ENCODE measurements around the gene C8A.

The C8A gene

DNA sequence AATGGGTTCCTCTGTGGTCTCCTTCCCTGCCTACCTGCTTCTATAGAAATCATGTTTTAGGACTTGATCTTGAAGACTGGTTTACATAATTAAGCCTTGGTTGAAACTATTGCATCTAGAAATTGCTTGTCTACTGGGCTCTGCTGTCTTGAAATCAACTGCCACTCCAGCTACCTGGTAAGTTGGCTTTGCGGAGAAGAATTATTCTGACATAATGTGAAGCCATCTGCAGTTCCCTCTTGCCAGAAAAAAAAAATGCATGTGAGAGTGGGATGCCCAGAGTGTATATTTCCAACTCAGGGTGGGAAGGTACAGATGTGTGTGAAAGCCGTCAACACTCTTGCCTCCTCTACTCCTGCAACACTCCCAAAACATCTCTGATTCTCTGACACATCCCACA is 84.0 kb downstream of the C8A start:
- H3K9me3 Mint-ChIP-seq = no peaks in the 10 kb centered on the region
- H3K27ac Mint-ChIP-seq = no peak overlapping the region
- H3K4me1 Mint-ChIP-seq = no peaks in the 10 kb centered on the region
- no peaks in the 10 kb centered on the region for H3K36me3 Mint-ChIP-seq (ENCODE audit: low read depth)
- DNase-seq (no peak), ATAC-seq (no peak)
- no peaks in the 10 kb centered on the region for H3K27me3 Mint-ChIP-seq
- no peak overlapping the region for H3K4me3 Mint-ChIP-seq

DNA sequence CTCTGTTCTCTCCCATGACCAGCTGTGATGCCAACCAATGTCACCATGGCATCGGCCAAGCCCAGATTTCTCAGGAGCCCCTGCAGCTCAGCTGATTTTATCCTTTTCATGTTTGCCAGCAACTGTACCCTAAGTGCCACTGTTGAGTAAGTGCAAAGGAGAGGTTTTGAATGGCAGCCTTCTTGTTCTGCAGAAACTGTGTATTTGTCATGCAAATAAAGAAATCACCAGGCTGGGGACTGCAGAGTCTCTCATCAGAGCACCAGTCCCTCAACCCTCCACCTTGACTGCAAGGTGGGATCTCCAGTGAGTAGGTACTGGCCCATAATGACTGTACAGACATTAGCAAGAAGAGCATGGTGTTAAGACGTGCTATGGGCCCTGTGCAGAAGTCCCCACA is 84.6 kb downstream of the C8A start:
- H3K27ac Mint-ChIP-seq = no peak overlapping the region

DNA sequence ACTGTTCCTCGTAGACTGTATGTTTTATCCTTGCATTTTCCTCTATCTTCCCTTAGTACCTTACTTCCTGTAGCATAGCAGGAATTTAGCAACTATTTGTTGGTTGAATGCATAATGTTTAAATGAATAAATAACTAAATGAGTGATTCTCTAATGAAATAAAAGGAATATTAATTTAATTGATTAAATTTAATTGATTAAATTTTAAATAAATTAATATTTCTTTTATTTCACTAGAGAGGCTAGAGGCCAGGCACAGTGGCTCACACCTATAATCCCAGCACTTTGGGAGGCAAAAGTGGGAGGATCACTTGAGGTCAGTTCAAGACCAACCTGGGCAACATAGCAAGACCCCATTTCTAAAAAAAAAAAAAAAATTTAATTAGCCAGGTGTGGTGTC is 85.4 kb downstream of the C8A start:
- no peak for ATAC-seq
- H3K9me3 Mint-ChIP-seq = no peaks in the 10 kb centered on the region
- H3K4me1 Mint-ChIP-seq = no peaks in the 10 kb centered on the region
- no peak for DNase-seq
- H3K36me3 Mint-ChIP-seq (ENCODE audit: low read depth) = no peaks in the 10 kb centered on the region
- no peaks in the 10 kb centered on the region for H3K27me3 Mint-ChIP-seq
- H3K4me3 Mint-ChIP-seq = no peak overlapping the region
- no peak overlapping the region for H3K27ac Mint-ChIP-seq

More for the DNA sequence above, 84.6 kb downstream of the C8A start:
- no peaks in the 10 kb centered on the region for H3K27me3 Mint-ChIP-seq
- DNase-seq (no peak), ATAC-seq (no peak)
- H3K36me3 Mint-ChIP-seq (ENCODE audit: low read depth) = no peaks in the 10 kb centered on the region
- no peaks in the 10 kb centered on the region for H3K4me1 Mint-ChIP-seq
- no peaks in the 10 kb centered on the region for H3K9me3 Mint-ChIP-seq
- no peak overlapping the region for H3K4me3 Mint-ChIP-seq

DNA sequence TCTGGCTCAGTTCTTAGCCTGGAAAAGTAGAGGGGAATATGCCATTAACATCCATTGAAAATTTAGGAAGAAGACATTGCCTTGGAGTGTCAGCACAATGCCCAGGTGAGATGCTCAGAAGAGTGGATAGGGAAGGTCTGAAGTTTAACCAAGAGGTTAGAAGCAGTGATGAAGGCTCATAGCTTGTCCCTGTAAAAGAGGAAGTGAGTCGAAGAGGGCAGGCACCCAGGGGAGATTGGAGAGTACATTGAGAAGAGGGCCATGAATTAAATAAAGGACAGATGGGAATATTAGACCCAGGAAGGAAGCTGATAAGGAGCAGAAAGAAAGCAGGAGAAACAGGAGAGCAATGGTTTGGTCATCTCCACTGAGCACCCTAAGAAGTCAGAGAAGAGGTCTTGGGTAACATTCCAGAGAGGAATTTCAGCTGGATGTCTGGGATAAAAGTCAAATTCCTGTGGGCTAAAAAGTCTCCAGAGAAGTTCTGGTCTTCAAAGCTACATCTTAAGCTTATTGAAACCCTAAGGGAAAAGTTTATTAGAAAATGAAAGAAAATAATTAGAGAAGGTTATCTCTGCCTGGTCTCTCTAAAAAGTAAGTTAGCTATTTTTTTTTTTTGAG is 93.9 kb downstream of the C8A start:
- Mint-ChIP-seq H3K9me3 (no peaks in the 10 kb centered on the region), H3K4me1 (no peaks in the 10 kb centered on the region), H3K4me3 (no peak overlapping the region), H3K27me3 (no peaks in the 10 kb centered on the region), H3K27ac (no peak overlapping the region), H3K36me3 (ENCODE audit: low read depth) (no peaks in the 10 kb centered on the region)
- ATAC-seq (no peak), DNase-seq (no peak)

DNA sequence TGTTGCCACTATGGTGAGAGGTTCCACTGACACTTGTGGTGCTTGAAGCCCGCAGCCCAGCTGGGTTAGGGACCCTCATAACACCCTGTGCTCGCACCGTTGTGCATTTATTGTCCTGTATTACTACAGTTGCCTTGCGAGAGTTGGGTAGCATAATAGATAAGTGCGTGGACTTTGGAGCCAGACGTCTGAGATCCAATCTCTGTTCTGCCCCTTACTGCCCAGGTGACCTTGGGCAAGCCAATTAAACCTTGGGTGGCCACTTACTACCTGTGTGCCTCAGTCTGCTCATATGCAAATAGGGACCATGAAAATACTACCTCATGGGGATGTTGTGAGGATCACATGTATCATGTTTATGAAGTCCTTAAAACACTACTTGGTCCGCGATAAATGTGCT is 97.9 kb downstream of the C8A start:
- Mint-ChIP-seq H3K4me1 (no peaks in the 10 kb centered on the region), H3K27me3 (no peaks in the 10 kb centered on the region), H3K4me3 (no peak overlapping the region), H3K27ac (no peak overlapping the region), H3K36me3 (ENCODE audit: low read depth) (no peaks in the 10 kb centered on the region), H3K9me3 (no peaks in the 10 kb centered on the region)
- ATAC-seq (no peak), DNase-seq (no peak)

DNA sequence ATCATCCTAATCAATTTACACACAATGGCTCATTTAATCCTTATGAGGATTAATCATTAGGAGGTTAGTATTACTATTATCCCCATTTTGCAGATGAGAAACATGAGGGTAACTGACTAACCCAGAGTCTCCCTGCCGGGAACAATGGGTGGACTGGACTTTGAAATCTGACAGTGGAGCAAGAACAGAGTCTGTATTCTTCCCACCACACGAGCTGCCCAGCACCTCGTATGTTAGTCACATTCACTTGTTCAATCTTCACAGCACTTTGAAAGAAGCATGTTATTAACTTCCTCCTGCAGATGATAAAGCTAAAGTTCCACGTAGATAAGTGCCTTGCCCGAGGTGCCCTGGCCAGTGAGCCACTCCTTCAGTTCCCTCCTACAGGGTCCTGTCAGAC is 98.8 kb downstream of the C8A start:
- H3K27me3 Mint-ChIP-seq = no peaks in the 10 kb centered on the region
- H3K36me3 Mint-ChIP-seq (ENCODE audit: low read depth) = no peaks in the 10 kb centered on the region
- H3K4me1 Mint-ChIP-seq = no peaks in the 10 kb centered on the region
- DNase-seq (no peak), ATAC-seq (no peak)
- H3K9me3 Mint-ChIP-seq = no peaks in the 10 kb centered on the region
- no peak overlapping the region for H3K4me3 Mint-ChIP-seq
- no peak overlapping the region for H3K27ac Mint-ChIP-seq

DNA sequence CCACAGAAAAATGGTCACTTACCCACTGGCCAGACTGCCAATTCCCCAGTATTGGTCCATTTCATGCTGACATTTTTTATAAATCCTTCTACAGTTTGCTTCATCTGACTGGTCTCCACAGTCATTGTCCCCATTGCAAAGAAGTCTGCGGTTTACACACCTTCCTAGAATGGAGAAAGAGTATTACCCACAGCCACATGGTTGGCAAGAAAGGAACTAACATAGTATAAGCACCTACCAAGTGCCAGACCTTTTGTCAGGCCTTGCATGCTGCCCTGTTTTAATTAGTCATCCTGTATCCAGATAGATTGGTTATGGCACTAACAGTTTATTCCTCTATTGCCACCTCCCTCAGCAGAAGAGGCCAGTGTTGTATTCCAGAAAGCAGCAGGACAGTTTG is 100.1 kb downstream of the C8A start:
- ATAC-seq (no peak), DNase-seq (no peak)
- Mint-ChIP-seq H3K36me3 (ENCODE audit: low read depth) (no peaks in the 10 kb centered on the region), H3K27me3 (no peaks in the 10 kb centered on the region), H3K9me3 (no peaks in the 10 kb centered on the region), H3K27ac (no peak overlapping the region), H3K4me3 (no peak overlapping the region), H3K4me1 (no peaks in the 10 kb centered on the region)

DNA sequence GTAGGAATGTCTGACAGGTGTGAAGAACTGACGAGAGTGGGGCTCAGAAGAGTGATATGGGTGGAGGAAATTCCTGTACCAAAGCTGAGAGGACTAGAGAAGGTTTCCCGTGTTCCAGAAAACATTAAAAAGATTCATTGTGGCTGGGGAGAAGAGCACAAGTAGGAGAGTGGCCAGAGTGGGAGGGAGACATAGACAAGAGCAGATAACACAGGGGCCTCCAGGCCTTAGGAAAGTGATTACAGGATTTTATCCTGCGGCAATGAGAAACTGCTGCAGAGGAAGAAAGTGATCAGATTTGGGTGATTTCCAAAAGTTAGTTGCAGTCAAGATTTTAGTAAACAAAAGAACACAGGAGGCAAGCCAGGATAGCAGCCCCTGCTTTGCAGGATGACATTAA is 103.3 kb downstream of the C8A start:
- no peak for ATAC-seq
- Mint-ChIP-seq H3K4me3 (no peak overlapping the region), H3K9me3 (no peaks in the 10 kb centered on the region), H3K27ac (no peak overlapping the region), H3K27me3 (no peaks in the 10 kb centered on the region), H3K36me3 (ENCODE audit: low read depth) (no peaks in the 10 kb centered on the region), H3K4me1 (no peaks in the 10 kb centered on the region)
- DNase-seq = no peak

DNA sequence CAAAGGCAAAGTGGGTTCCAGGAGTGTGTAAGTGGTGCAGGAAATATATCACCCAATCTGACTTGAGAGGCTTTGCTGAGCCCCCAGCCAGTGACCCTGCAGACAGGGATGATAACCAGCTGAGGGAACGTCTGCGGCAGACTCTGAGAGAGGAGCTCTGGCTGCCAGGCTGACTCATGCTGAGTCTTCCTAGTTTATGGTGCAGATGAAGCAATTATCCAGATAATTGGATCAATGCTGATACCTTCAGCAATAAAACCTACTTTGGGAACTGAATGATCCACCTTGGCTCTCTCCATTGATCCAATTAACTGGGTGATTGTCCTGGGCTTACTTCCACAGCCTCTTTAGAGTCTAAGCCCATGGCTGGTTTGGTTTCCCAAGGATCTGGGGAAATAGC is 103.9 kb downstream of the C8A start:
- no peak overlapping the region for H3K4me3 Mint-ChIP-seq
- no peak for ATAC-seq
- H3K36me3 Mint-ChIP-seq (ENCODE audit: low read depth) = no peaks in the 10 kb centered on the region
- H3K9me3 Mint-ChIP-seq = no peaks in the 10 kb centered on the region
- H3K27me3 Mint-ChIP-seq = no peaks in the 10 kb centered on the region
- H3K4me1 Mint-ChIP-seq = no peaks in the 10 kb centered on the region
- no peak for DNase-seq
- H3K27ac Mint-ChIP-seq = no peak overlapping the region

DNA sequence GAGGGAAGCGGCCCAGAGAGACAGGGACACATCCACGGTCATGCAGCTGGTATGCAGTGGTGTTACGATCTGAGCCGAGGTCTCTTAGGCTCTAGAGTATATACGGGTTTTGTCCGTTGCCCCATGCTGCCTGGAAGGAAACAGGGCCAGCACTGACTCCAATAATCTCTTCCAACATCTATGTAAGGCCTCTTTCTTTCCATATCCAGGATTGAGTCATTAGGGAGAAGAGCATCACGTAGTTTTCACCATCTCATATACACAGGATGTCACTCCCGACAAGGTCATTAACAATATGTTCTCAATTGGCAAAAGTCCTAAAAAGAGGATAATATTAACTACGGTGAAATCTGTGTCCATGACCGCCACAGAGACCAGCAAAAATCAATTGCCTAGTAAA is 106.8 kb downstream of the C8A start:
- no peaks in the 10 kb centered on the region for H3K4me1 Mint-ChIP-seq
- ATAC-seq = no peak
- no peak overlapping the region for H3K27ac Mint-ChIP-seq
- no peaks in the 10 kb centered on the region for H3K36me3 Mint-ChIP-seq (ENCODE audit: low read depth)
- H3K4me3 Mint-ChIP-seq = no peak overlapping the region
- no peak for DNase-seq
- no peaks in the 10 kb centered on the region for H3K27me3 Mint-ChIP-seq
- no peaks in the 10 kb centered on the region for H3K9me3 Mint-ChIP-seq

DNA sequence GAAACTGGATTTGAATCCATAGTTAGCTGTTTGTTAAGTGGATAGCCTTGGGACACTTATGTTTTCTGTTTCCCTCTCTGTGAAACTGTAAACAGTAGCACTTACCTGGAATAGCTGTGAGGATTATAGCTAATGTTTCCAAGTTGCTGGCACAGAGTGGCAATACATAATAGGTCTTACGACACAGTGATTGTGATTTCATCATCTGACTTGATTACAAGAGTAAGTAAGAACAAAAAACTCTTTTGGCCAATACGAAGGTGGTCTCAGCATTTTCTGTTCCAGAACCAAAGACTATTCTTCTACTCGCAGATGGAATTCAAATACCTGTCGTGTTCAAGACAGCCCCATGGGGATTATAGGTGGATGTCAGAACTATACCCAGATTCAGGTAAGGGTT is 109.1 kb downstream of the C8A start:
- DNase-seq (no peak), ATAC-seq (no peak)
- no peaks in the 10 kb centered on the region for H3K4me1 Mint-ChIP-seq
- H3K9me3 Mint-ChIP-seq = peaks cover 7% of the 10 kb centered on the region
- no peak overlapping the region for H3K27ac Mint-ChIP-seq
- no peaks in the 10 kb centered on the region for H3K36me3 Mint-ChIP-seq (ENCODE audit: low read depth)
- no peak overlapping the region for H3K4me3 Mint-ChIP-seq
- H3K27me3 Mint-ChIP-seq = peaks cover 2% of the 10 kb centered on the region

DNA sequence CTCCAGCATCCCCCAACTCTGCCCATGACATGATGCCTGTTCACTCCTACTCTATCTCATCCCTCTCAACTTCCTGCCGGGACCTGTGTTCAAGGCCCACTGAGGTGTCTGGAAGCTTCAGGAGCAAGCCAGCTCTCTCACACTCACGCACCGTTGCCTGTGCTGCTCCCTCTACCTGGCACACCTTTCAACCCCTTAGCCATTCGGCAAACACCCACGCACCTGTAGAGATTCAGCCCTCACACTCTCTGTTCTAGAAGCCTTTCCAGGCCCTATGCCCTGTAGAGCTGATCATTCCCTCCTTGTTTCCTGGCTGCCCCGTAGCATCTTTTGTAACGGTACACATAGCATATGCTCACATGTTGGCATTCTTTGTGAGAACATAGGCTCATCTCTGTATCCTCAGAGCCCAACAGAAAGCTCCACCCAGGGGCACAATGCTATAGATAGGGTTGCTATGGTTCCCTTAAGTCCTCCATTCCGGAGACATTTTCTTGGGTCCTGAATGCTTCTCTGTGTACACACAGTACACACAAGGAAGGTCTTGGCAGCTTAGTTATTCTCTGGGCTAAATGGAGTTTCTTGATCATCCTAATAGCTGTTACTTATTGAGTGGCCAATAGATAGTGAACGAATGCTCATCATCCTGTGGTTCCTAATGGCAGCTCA is 109.9 kb downstream of the C8A start:
- Mint-ChIP-seq H3K36me3 (ENCODE audit: low read depth) (no peaks in the 10 kb centered on the region), H3K27ac (no peak overlapping the region), H3K9me3 (peaks cover 9% of the 10 kb centered on the region), H3K4me3 (no peak overlapping the region), H3K27me3 (peaks cover 3% of the 10 kb centered on the region), H3K4me1 (no peaks in the 10 kb centered on the region)
- DNase-seq = no peak
- ATAC-seq = no peak

DNA sequence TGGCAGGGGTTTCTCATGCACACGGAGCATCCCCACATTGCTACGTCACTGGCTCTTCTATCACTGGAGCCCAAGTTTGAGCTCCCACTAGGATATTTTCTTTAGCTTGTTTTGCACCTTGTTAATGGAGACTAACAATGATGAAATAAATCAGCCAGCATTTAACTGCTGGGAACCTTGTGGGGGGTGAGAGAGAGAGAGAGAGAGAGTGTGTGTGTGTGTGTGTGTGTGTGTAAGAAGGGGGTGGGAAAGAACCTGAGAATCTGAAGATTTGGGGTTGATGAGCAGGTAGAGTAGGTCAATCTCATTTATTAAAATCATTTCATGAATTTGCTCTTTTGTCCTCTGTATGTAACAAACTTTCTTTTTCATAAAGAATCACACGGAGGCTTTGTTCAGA is 110.6 kb downstream of the C8A start:
- H3K4me1 Mint-ChIP-seq = no peaks in the 10 kb centered on the region
- DNase-seq (no peak), ATAC-seq (no peak)
- peaks cover 3% of the 10 kb centered on the region for H3K27me3 Mint-ChIP-seq
- peaks cover 9% of the 10 kb centered on the region for H3K9me3 Mint-ChIP-seq
- H3K4me3 Mint-ChIP-seq = no peak overlapping the region
- no peaks in the 10 kb centered on the region for H3K36me3 Mint-ChIP-seq (ENCODE audit: low read depth)
- H3K27ac Mint-ChIP-seq = no peak overlapping the region

DNA sequence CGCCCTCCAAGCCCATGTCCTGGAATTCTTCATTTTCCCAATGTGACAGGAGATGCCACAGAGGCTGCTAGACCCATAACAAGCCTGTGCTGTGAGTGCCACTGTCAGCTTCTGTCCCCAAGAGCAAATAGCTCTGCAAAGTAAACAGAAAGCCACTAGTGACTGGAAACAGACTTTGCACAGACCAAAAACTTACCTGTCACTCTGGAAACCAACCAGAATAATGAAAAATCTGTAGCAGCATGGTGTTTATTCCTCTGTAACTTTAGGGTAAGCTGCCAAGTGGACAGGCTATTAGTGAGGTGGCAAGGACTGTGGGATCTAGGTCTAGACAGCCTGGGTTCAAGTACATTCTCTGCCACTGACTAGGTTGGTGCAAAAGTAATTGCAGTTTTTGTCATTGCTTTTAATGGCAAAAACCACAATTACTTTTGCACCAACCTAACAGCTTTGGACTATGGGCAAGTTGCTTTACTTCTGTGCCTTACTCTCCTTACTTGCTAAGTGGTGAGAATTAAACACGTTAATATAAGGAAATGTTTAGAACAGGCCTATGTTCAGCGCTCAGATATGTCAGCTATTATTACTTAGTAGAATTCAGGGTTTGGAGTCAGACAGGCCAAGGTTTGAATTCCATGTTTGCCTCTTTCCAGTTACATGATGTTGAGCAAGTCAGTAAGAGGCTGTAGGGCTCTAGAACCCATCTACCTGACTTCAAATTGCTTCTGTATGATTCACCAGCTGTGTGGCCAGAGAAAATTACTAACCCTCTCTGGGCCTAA is 111.5 kb downstream of the C8A start, which contains the start of gene C8B:
TSS of gene C8B (minus strand) at position 100 of the 782 bp plus-strand sequence. CDS start at position 33, 67 bp downstream.
- Mint-ChIP-seq H3K27me3 (peaks cover 3% of the 10 kb centered on the region), H3K27ac (no peak within 1 kb of the TSS), H3K36me3 (ENCODE audit: low read depth) (no peaks in the 10 kb centered on the region), H3K4me3 (no peak within 1 kb of the TSS), H3K9me3 (peaks cover 9% of the 10 kb centered on the region), H3K4me1 (no peaks in the 10 kb centered on the region)
- no peak for ATAC-seq
- no peak for DNase-seq

DNA sequence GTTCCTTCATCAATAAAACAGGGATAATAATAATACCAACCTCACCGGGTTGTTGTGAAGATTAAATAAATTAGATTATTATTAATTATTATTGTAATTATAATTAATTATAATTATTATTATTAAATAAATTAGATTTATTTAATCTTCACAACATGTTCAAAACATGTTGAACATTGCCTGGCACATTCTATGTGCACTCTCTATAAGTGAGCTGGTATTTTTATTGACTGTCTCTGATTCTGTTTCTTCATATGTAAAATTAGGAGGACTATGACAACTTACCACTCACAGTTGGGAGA is 112.1 kb downstream of the C8A start:
- ATAC-seq = no peak
- Mint-ChIP-seq H3K36me3 (ENCODE audit: low read depth) (no peaks in the 10 kb centered on the region), H3K27me3 (peaks cover 3% of the 10 kb centered on the region), H3K4me1 (no peaks in the 10 kb centered on the region), H3K27ac (no peak overlapping the region), H3K9me3 (peaks cover 9% of the 10 kb centered on the region), H3K4me3 (no peak overlapping the region)
- no peak for DNase-seq
